ENCODE results near the gene UTP3.

UTP3 gene

GRCh38 chr4:70713453-70714078, 25.2 kb downstream of the UTP3 start:
- Histone ChIP-seq H3K9me3 (ENCODE audit: control insufficient read depth, insufficient read depth, low read length) (no peaks in the 10 kb centered on the region), H3K9me2 (replicated peaks; ENCODE audit: control insufficient read depth, low read length) (no peaks in the 10 kb centered on the region), H3K4me2 (ENCODE audit: low read length) (peak overlapping the region; percentile 71), H3K27me3 (ENCODE audit: control insufficient read depth, low read length) (no peaks in the 10 kb centered on the region), H3K4me3 (ENCODE audit: low read length) (peak overlapping the region; percentile 56), H3K79me2 (ENCODE audit: control insufficient read depth, low read length) (peaks cover 97% of the 10 kb centered on the region), H3F3A (ENCODE audit: control insufficient read depth, insufficient read depth) (no peaks in the 10 kb centered on the region), H3K4me1 (ENCODE audit: control insufficient read depth, low read length) (peaks cover 71% of the 10 kb centered on the region), H3K36me3 (ENCODE audit: control insufficient read depth, low read length) (peaks cover 4% of the 10 kb centered on the region; the same call in 1 of the 2 replicates), H4K20me1 (ENCODE audit: control insufficient read depth, insufficient read depth, low read depth, low read length) (no peaks in the 10 kb centered on the region), H3K27ac (ENCODE audit: low read depth, low read length) (peak overlapping the region; percentile 42)
- TF ChIP-seq CTCF (IDR thresholded peaks at IDR 0.05; ENCODE audit: low read depth, low read length, poor library complexity, severe bottlenecking): no peak
- no peak for TF ChIP-seq EZH2phosphoT487 (IDR thresholded peaks at IDR 0.05; ENCODE audit: borderline replicate concordance, low read length)

DNA sequence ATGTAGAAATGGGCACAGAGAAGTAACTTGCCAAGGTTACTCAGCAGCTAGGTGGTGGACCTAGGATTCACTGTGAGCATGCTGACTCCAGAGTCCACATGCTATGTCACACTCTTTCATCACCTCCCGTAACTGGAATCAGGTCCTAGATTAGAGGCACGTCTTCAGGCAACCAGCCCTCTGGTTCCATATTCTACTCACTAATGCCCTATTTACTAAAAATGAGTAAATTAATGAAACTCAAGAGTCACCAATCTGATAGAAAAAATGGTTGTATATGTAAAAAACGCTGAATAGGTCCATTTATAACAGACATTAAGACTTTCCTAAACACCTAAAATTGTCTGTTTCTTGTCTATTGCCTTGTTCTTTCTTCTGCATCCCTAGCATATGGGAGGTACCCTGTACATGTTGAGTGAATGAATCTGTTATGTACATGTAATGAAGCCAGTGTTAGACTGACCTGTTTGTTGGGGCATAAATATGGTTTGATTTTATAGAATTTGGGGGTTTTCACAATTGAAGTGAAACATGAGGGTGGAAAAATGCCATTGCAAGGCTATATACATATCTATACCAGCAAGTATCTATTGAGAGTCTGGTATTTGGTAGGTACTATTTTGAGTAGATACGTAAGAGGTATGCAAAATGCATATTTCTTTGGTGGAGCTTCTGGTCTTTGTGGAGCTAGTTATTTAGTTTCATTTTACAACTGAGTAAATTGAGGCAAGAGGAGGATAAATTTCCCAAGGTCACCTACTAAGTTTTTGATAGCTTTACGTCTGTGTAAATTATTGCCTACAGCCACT, 26.0 kb downstream of the UTP3 start:
- no peak overlapping the region for H3K27ac ChIP-seq (ENCODE audit: low read depth, low read length)
- peaks cover 64% of the 10 kb centered on the region for H3K4me1 ChIP-seq (ENCODE audit: control insufficient read depth, low read length)
- no peak for TF ChIP-seq EZH2phosphoT487 (IDR thresholded peaks at IDR 0.05; ENCODE audit: borderline replicate concordance, low read length)
- TF ChIP-seq CTCF (IDR thresholded peaks at IDR 0.05; ENCODE audit: low read depth, low read length, poor library complexity, severe bottlenecking): no peak
- no peaks in the 10 kb centered on the region for H3K27me3 ChIP-seq (ENCODE audit: control insufficient read depth, low read length)
- no peaks in the 10 kb centered on the region for H3K9me2 ChIP-seq (replicated peaks; ENCODE audit: control insufficient read depth, low read length)
- peaks cover 4% of the 10 kb centered on the region; the same call in 1 of the 2 replicates for H3K36me3 ChIP-seq (ENCODE audit: control insufficient read depth, low read length)
- no peaks in the 10 kb centered on the region for H3F3A ChIP-seq (ENCODE audit: control insufficient read depth, insufficient read depth)
- no peaks in the 10 kb centered on the region for H3K9me3 ChIP-seq (ENCODE audit: control insufficient read depth, insufficient read depth, low read length)
- H3K4me2 ChIP-seq (ENCODE audit: low read length): peak overlapping the region; percentile 71
- peaks cover 97% of the 10 kb centered on the region for H3K79me2 ChIP-seq (ENCODE audit: control insufficient read depth, low read length)
- no peaks in the 10 kb centered on the region for H4K20me1 ChIP-seq (ENCODE audit: control insufficient read depth, insufficient read depth, low read depth, low read length)
- H3K4me3 ChIP-seq (ENCODE audit: low read length): peak overlapping the region; percentile 56

DNA sequence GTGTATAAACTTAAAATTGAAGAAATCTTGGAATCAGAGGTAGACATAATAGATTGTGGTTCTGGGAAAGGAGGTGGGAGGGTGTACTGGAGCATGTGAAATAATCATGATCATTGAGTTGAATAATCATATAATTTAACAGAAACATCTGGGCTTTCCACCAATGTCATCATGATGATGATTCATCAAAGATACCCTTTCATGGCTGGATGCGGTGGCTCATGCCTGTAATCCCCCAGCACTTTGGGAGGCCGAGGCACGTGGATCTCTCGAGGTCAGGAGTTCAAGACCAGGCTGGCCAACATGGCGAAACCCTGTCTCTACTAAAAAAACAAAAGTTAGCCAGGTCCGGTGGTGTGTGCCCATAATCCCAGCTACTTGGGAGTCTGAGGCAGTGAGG, 26.8 kb downstream of the UTP3 start:
- Histone ChIP-seq H3K79me2 (ENCODE audit: control insufficient read depth, low read length) (peaks cover 97% of the 10 kb centered on the region), H3K4me3 (ENCODE audit: low read length) (peak overlapping the region; percentile 56), H3K4me1 (ENCODE audit: control insufficient read depth, low read length) (peaks cover 56% of the 10 kb centered on the region), H3K27ac (ENCODE audit: low read depth, low read length) (no peak overlapping the region), H3K9me3 (ENCODE audit: control insufficient read depth, insufficient read depth, low read length) (no peaks in the 10 kb centered on the region), H3K27me3 (ENCODE audit: control insufficient read depth, low read length) (no peaks in the 10 kb centered on the region), H3K9me2 (replicated peaks; ENCODE audit: control insufficient read depth, low read length) (no peaks in the 10 kb centered on the region), H3K4me2 (ENCODE audit: low read length) (peak overlapping the region; percentile 71), H3F3A (ENCODE audit: control insufficient read depth, insufficient read depth) (no peaks in the 10 kb centered on the region), H4K20me1 (ENCODE audit: control insufficient read depth, insufficient read depth, low read depth, low read length) (no peaks in the 10 kb centered on the region), H3K36me3 (ENCODE audit: control insufficient read depth, low read length) (no peaks in the 10 kb centered on the region)
- no peak for TF ChIP-seq EZH2phosphoT487 (IDR thresholded peaks at IDR 0.05; ENCODE audit: borderline replicate concordance, low read length)
- no peak for TF ChIP-seq CTCF (IDR thresholded peaks at IDR 0.05; ENCODE audit: low read depth, low read length, poor library complexity, severe bottlenecking)
